Endothelial cell of umbilical vein (primary cell): ENCODE data around the gene FAM221B. TPM values are rescaled to one million over a fixed set of nuclear protein-coding genes. Genes with fewer than 3 reads are reported as not detected.

Experiments
- BruUV-seq: library from RNA; stranded (reverse); fragments of 400-500 nt; replicated peaks from 2 replicates; lab custom pipeline; 2021; lab: Mats Ljungman, UMichigan
- CTCF ChIA-PET: fragments of 300-600, 350-600 bp; sonication (Branson Sonifier 250); formaldehyde crosslinking; loops from one replicate; lab custom pipeline; 2021; ENCODE audit warnings: antibody characterized with exemption, inconsistent platforms; lab: Charles Lee
- POLR2A ChIA-PET: fragments of 300-600, 350-600 bp; sonication (Branson Sonifier 250); formaldehyde crosslinking; loops from one replicate; lab custom pipeline; 2021; ENCODE audit warnings: antibody characterized with exemption, inconsistent platforms; lab: Charles Lee
- DNase-seq: peaks from one replicate; pipeline ENCODE4 v3.0.0-alpha.2; 2011; ENCODE audit warnings: low read depth, low spot score
- FAIRE-seq: peaks from 2 replicates; lab custom pipeline; 2011; peaks lifted over from hg19 to GRCh38; lab: Jason Lieb, UNC
- H2AFZ ChIP-seq: 2 replicates; pipeline ENCODE4 v1.6.0; 2012; ENCODE audit warnings: low read depth, low read length, control low read depth, inconsistent platforms
- H3K27ac ChIP-seq: 2 replicates; pipeline ENCODE4 v1.5.1; 2011; ENCODE audit warnings: low read depth, mild to moderate bottlenecking, control low read depth, low read length, moderate library complexity; ENCODE audit not compliant: insufficient read depth
- H3K27me3 ChIP-seq, 2 experiments: 2 replicates each; pipeline versions ENCODE4 v1.6.0 to v1.6.1; 2011; ENCODE audit warnings: low read length in 2 of 2, mixed read lengths in 1 of 2; ENCODE audit not compliant: control insufficient read depth in 2 of 2, insufficient read depth in 2 of 2
- H3K36me3 ChIP-seq, 2 experiments: 2 replicates in 1 of 2; 3 replicates in 1 of 2; pipeline ENCODE4 v1.5.1; 2011; ENCODE audit warnings: low read length in 2 of 2, mild to moderate bottlenecking in 1 of 2, moderate library complexity in 1 of 2; ENCODE audit not compliant: control insufficient read depth in 2 of 2, insufficient read depth in 2 of 2; ENCODE audit errors: extremely low read depth in 1 of 2
- H3K4me1 ChIP-seq: 3 replicates; pipeline ENCODE4 v1.5.1; 2011; ENCODE audit warnings: mild to moderate bottlenecking, low read length; ENCODE audit not compliant: control insufficient read depth, insufficient read depth; ENCODE audit errors: extremely low read depth
- H3K4me2 ChIP-seq: 2 replicates; pipeline ENCODE4 v1.6.1; 2011; ENCODE audit warnings: low read length, control low read depth, mixed read lengths; ENCODE audit not compliant: insufficient read depth
- H3K4me3 ChIP-seq, 3 experiments: fragments of 200-600 bp in 1 of 3; sonication (generic), shearing (Covaris generic) in 1 of 3; replicated peaks in 1 of 3; 2 replicates each; pipeline ENCODE4 v1.5.1; 2011 to 2016; ENCODE audit warnings: control low read depth in 3 of 3, low read length in 3 of 3, mild to moderate bottlenecking in 2 of 3, inconsistent platforms in 1 of 3, low read depth in 1 of 3, moderate library complexity in 1 of 3; ENCODE audit not compliant: insufficient read depth in 1 of 3
- H3K79me2 ChIP-seq: 2 replicates; pipeline ENCODE4 v1.6.0; 2012; ENCODE audit warnings: low read length, inconsistent platforms; ENCODE audit not compliant: control insufficient read depth, insufficient read depth
- H3K9ac ChIP-seq: replicated peaks from 2 replicates; pipeline ENCODE3; 2011; ENCODE audit warnings: low read length, control low read depth; ENCODE audit not compliant: insufficient read depth; ENCODE audit errors: extremely low read depth
- H3K9me1 ChIP-seq: replicated peaks from 3 replicates; pipeline ENCODE4 v1.6.0; 2011; ENCODE audit warnings: mild to moderate bottlenecking, low read length; ENCODE audit not compliant: control insufficient read depth, insufficient read depth; ENCODE audit errors: extremely low read depth
- H3K9me3 ChIP-seq: replicated peaks from 2 replicates; pipeline ENCODE4 v1.5.1; 2012; ENCODE audit warnings: low read length, inconsistent platforms; ENCODE audit not compliant: control insufficient read depth, insufficient read depth
- H4K20me1 ChIP-seq: replicated peaks from 2 replicates; pipeline ENCODE3; 2011; ENCODE audit warnings: mild to moderate bottlenecking, low read length; ENCODE audit not compliant: control insufficient read depth, insufficient read depth; ENCODE audit errors: extremely low read depth
- CTCF ChIP-seq, 2 donors: IDR thresholded peaks; 1 replicate in 1 of 2; 2 replicates in 1 of 2; pipeline ENCODE4 v1.5.1; 2011; ENCODE audit warnings: low read length in 2 of 2, mild to moderate bottlenecking in 2 of 2, moderate library complexity in 2 of 2, control low read depth in 1 of 2, inconsistent platforms in 1 of 2, low read depth in 1 of 2; ENCODE audit not compliant: insufficient read depth in 1 of 2; ENCODE audit errors: extremely low read depth in 1 of 2
- EZH2 ChIP-seq: IDR thresholded peaks from 2 replicates; pipeline ENCODE4 v1.6.1; 2012; ENCODE audit warnings: borderline replicate concordance, low read depth, mild to moderate bottlenecking, moderate library complexity, low read length, inconsistent platforms; ENCODE audit not compliant: severe bottlenecking
- FOS ChIP-seq: IDR thresholded peaks from 2 replicates; pipeline ENCODE4 v1.6.1; 2011; ENCODE audit warnings: mild to moderate bottlenecking, low read length, moderate library complexity, borderline replicate concordance; ENCODE audit not compliant: insufficient read depth
- GATA2 ChIP-seq: IDR thresholded peaks from 2 replicates; pipeline ENCODE4 v1.7.0; 2011; ENCODE audit warnings: low read depth, mild to moderate bottlenecking, moderate library complexity, mixed read lengths, low read length; ENCODE audit not compliant: insufficient read length, insufficient read depth
- JUN ChIP-seq: IDR thresholded peaks from 2 replicates; pipeline ENCODE4 v1.6.1; 2011; ENCODE audit warnings: borderline replicate concordance, low read depth; ENCODE audit not compliant: insufficient read length, insufficient read depth
- MAX ChIP-seq: IDR thresholded peaks from 2 replicates; pipeline ENCODE4 v1.6.1; 2011; ENCODE audit not compliant: insufficient read depth, insufficient read length
- MYC ChIP-seq: IDR thresholded peaks from one replicate; pipeline ENCODE4 v1.6.1; 2011; ENCODE audit warnings: mild to moderate bottlenecking, low read depth, low read length
- POLR2A ChIP-seq: IDR thresholded peaks from 2 replicates; pipeline ENCODE4 v1.6.1; 2012; ENCODE audit warnings: low read depth, mild to moderate bottlenecking, control low read depth, low read length
- POLR2AphosphoS5 ChIP-seq: IDR thresholded peaks from 2 replicates; pipeline ENCODE4 v1.6.1; 2012; ENCODE audit warnings: low read depth, mild to moderate bottlenecking, control low read depth, low read length, moderate library complexity; ENCODE audit not compliant: insufficient read depth
- dilution Hi-C: fragments of 300-500 bp; cut with MboI; formaldehyde crosslinking; loops from one replicate; pipeline ENCODE4 v1.15.0; 2019; ENCODE audit warnings: low sequenced_read_pairs; ENCODE audit not compliant: extremely low pct_ligation_motif_present
- intact Hi-C: fragments of 100-400 bp; cut with micrococcal nuclease; formaldehyde crosslinking; loops from one replicate; pipeline ENCODE4 v1.10.0; 2022
- polyA plus RNA-seq, 4 experiments: library from polyadenylated mRNA; depleted of rRNA in 3 of 4; stranded (reverse) in 3 of 4; unstranded in 1 of 4; fragments of >200 nt; gene quantifications; 2 replicates each; pipeline versions ENCODE4 v1.2.1 to v1.2.3, GENCODE V29; 2011 to 2012; ENCODE audit warnings: missing spikeins in 1 of 4
- total RNA-seq: library from RNA; stranded (reverse); gene quantifications from 2 replicates; pipeline ENCODE4 v1.2.3, GENCODE V29; 2021

FAM221B gene
- total and polyA plus RNA-seq, 2 donors (not counting 3 experiments of a cell fraction or from before 2014, with no cell fraction given), result not detected

DNA sequence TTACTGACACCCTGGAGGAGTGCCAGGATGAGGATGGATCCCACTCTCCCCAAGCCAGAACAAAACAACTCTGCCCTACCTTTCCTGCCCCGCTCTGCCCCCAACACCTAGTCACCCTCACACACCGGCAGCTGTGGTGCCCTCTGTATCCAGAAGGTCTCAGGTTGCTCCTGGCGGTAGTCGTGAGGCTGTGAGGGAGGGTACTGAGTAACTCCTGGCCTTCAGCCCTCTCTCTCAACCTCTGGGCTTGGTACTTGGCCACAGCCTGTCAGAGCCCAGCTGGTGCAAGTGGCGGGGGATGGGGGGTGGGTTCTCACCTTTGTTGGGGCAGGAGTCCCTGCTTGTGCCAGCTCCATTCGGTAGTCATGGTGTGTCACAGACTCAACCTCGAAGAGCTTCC lies 18.4 kb downstream of the FAM221B start:
- intact Hi-C loops (no loop called here), dilution Hi-C loops (no loop called here)
- DNase-seq (no peak), FAIRE-seq (no peak)
- no peaks in the 10 kb centered on the region for H3K27me3 ChIP-seq
- H3K9ac ChIP-seq, result no peak overlapping the region
- H3K79me2 ChIP-seq, result no peaks in the 10 kb centered on the region
- peaks cover 21% of the 10 kb centered on the region for H3K4me1 ChIP-seq
- H3K36me3 ChIP-seq, result peaks cover 0 to 3% of the 10 kb centered on the region in 2 experiments
- no peaks in the 10 kb centered on the region for H3K9me3 ChIP-seq
- ChIA-PET POLR2A (no interaction called here), CTCF (interaction anchor here (1.0 to 5.8 kb wide), 3 partner anchors 11 to 78 kb away, joined by 4 to 130 read pairs (median 32); partner anchors contain the start of genes CREB3, NPR2 and TLN1)
- no peak overlapping the region for H3K4me2 ChIP-seq
- H2AFZ ChIP-seq, result no peak overlapping the region
- H3K4me3 ChIP-seq, result no peak overlapping the region
- H3K27ac ChIP-seq, result no peak overlapping the region
- BruUV-seq, result no TSS peak
- TF ChIP-seq POLR2A (no peak), GATA2 (no peak), MAX (no peak), JUN (no peak), EZH2 (no peak), POLR2AphosphoS5 (no peak), FOS (no peak), MYC (no peak), CTCF (IDR thresholded peaks at IDR 0.05; ENCODE audit: extremely low read depth in 1 of 2, insufficient read depth in 1 of 2, low read depth in 1 of 2, low read length in 2 of 2) (no peak)
- no peaks in the 10 kb centered on the region for H3K9me1 ChIP-seq
- no peaks in the 10 kb centered on the region for H4K20me1 ChIP-seq
